NCI-H1436 treated with DMSO at 0.1 percent for 48 hours (cell line): ENCODE measurements around the gene PRDM8.

ENCODE experiments used
- DNase-seq: peaks from one replicate; lab custom pipeline; 2025; lab: John Stamatoyannopoulos, UW

PRDM8 gene

GRCh38 chr4:80184053-80184824, 13.1 kb upstream of the PRDM8 start:
- DNase-seq: no peak

- DNase-seq: no peak
Observed at GRCh38 chr4:80184825-80185756, 12.2 kb upstream of the PRDM8 start.

GRCh38 chr4:80185787-80186548, 11.3 kb upstream of the PRDM8 start:
- DNase-seq: no peak

GRCh38 chr4:80186676-80187075, 10.6 kb upstream of the PRDM8 start:
- no peak for DNase-seq

- no peak for DNase-seq
Observed at GRCh38 chr4:80187677-80188076, 9.6 kb upstream of the PRDM8 start.

GRCh38 chr4:80188457-80188800, 8.9 kb upstream of the PRDM8 start:
- no peak for DNase-seq

- no peak for DNase-seq
Observed at GRCh38 chr4:80188801-80189458, 8.4 kb upstream of the PRDM8 start.

- DNase-seq: no peak
Observed at GRCh38 chr4:80189581-80189955, 7.7 kb upstream of the PRDM8 start.

- no peak for DNase-seq
Observed at GRCh38 chr4:80189956-80190677, 7.2 kb upstream of the PRDM8 start.

- no peak for DNase-seq
Observed at GRCh38 chr4:80192252-80192866, 4.9 kb upstream of the PRDM8 start.

GRCh38 chr4:80192937-80193336, 4.4 kb upstream of the PRDM8 start:
- no peak for DNase-seq

GRCh38 chr4:80195441-80196140, 1.7 kb upstream of the PRDM8 start:
- no peak for DNase-seq

GRCh38 chr4:80196259-80196921, 913 bp upstream of the PRDM8 start:
- DNase-seq: no peak

GRCh38 chr4:80197601-80198440, 518 bp downstream of the PRDM8 start:
- no peak for DNase-seq

- no peak for DNase-seq
Observed at GRCh38 chr4:80198441-80198837, 1.1 kb downstream of the PRDM8 start.

GRCh38 chr4:80199004-80199560, 1.8 kb downstream of the PRDM8 start:
- DNase-seq: no peak

- DNase-seq: no peak
Observed at GRCh38 chr4:80199947-80200346, 2.6 kb downstream of the PRDM8 start.
